Measurements from ENCODE around the gene MCM9. TPM values are rescaled to one million over a fixed set of nuclear protein-coding genes. Genes with fewer than 3 reads are reported as not detected.

MCM9 gene
- total RNA-seq, 2 donors from 2014 or later: 9.9 to 33.9 TPM

- no peaks in the 10 kb centered on the region for H3K36me3 ChIP-seq (replicated peaks in 1 of 2; ENCODE audit: insufficient read depth in 1 of 2, low read depth in 2 of 2)
- no peaks in the 10 kb centered on the region for H3K4me1 ChIP-seq
- DNase-seq (no peak), ATAC-seq (no peak)
- H3K4me3 ChIP-seq: no peak overlapping the region
- WGBS, 2 donors: 71 to 81% methylated on average over 3 of the region's 3 CpGs
- no peak overlapping the region for H3K27ac ChIP-seq
- H3K9me3 ChIP-seq: no peaks in the 10 kb centered on the region
- H3K27me3 ChIP-seq: no peaks in the 10 kb centered on the region
- TF ChIP-seq POLR2A (IDR thresholded peaks at IDR 0.05): no peak
- no peak for TF ChIP-seq CTCF (IDR thresholded peaks at IDR 0.05)
- intact Hi-C loops (cut with DNase I): no loop called here
These were observed 75.4 kb downstream of the MCM9 start for GRCh38 chr6:118859517-118860064.

- H3K9me3 ChIP-seq: no peaks in the 10 kb centered on the region
- DNase-seq (no peak), ATAC-seq (no peak)
- H3K4me3 ChIP-seq: no peak overlapping the region
- no peaks in the 10 kb centered on the region for H3K4me1 ChIP-seq
- H3K27me3 ChIP-seq: no peaks in the 10 kb centered on the region
- intact Hi-C loops (cut with DNase I): no loop called here
- peaks cover 0 to 3% of the 10 kb centered on the region in 2 donors for H3K36me3 ChIP-seq (replicated peaks in 1 of 2; ENCODE audit: insufficient read depth in 1 of 2, low read depth in 2 of 2)
- no peak overlapping the region for H3K27ac ChIP-seq
- TF ChIP-seq POLR2A (IDR thresholded peaks at IDR 0.05): no peak
- no peak for TF ChIP-seq CTCF (IDR thresholded peaks at IDR 0.05)
- 95% methylated on average over 4 of the region's 4 CpGs for WGBS, 2 donors
These were observed 78.7 kb downstream of the MCM9 start for GRCh38 chr6:118856301-118856700.

GRCh38 chr6:118853408-118853807 lies 81.6 kb downstream of the MCM9 start:
- Histone ChIP-seq H3K4me3 (no peak overlapping the region), H3K4me1 (no peaks in the 10 kb centered on the region), H3K27ac (no peak overlapping the region), H3K27me3 (no peaks in the 10 kb centered on the region), H3K9me3 (no peaks in the 10 kb centered on the region), H3K36me3 (replicated peaks in 1 of 2; ENCODE audit: insufficient read depth in 1 of 2, low read depth in 2 of 2) (peaks cover 0 to 3% of the 10 kb centered on the region in 2 donors)
- DNase-seq: no peak
- WGBS, 2 donors: 95 to 97% methylated on average over 5 of the region's 5 CpGs
- no peak for ATAC-seq
- TF ChIP-seq CTCF (IDR thresholded peaks at IDR 0.05): no peak
- TF ChIP-seq POLR2A (IDR thresholded peaks at IDR 0.05): no peak
- intact Hi-C loops (cut with DNase I): no loop called here

GRCh38 chr6:118844915-118845314 lies 90.0 kb downstream of the MCM9 start:
- 88 to 93% methylated on average over 3 of the region's 3 CpGs for WGBS, 2 donors
- intact Hi-C loops (cut with DNase I): no loop called here
- H3K36me3 ChIP-seq (replicated peaks in 1 of 2; ENCODE audit: insufficient read depth in 1 of 2, low read depth in 2 of 2): no peaks in the 10 kb centered on the region
- H3K27ac ChIP-seq: no peak overlapping the region
- H3K4me1 ChIP-seq: no peaks in the 10 kb centered on the region
- no peaks in the 10 kb centered on the region for H3K27me3 ChIP-seq
- no peak for TF ChIP-seq CTCF (IDR thresholded peaks at IDR 0.05)
- no peak for TF ChIP-seq POLR2A (IDR thresholded peaks at IDR 0.05)
- no peak overlapping the region for H3K4me3 ChIP-seq
- ATAC-seq: no peak
- H3K9me3 ChIP-seq: no peaks in the 10 kb centered on the region
- DNase-seq: no peak

- ATAC-seq (no peak), DNase-seq (no peak)
- Histone ChIP-seq H3K4me1 (no peaks in the 10 kb centered on the region), H3K27ac (no peak overlapping the region), H3K9me3 (no peaks in the 10 kb centered on the region), H3K4me3 (no peak overlapping the region), H3K36me3 (replicated peaks in 1 of 2; ENCODE audit: insufficient read depth in 1 of 2, low read depth in 2 of 2) (no peaks in the 10 kb centered on the region), H3K27me3 (no peaks in the 10 kb centered on the region)
- TF ChIP-seq POLR2A (IDR thresholded peaks at IDR 0.05): no peak
- TF ChIP-seq CTCF (IDR thresholded peaks at IDR 0.05): no peak
- intact Hi-C loops (cut with DNase I): no loop called here
- WGBS, 2 donors: 89 to 91% methylated on average over 4 of the region's 4 CpGs
These were observed 91.1 kb downstream of the MCM9 start for GRCh38 chr6:118843685-118844390.

Measured in body of pancreas (tissue), 4 donors.